OCI-LY3 (cell line): Measurements from ENCODE around the gene SENP1.

ENCODE experiments used
- CTCF ChIP-seq: fragments of 200-600, 300-600 bp; sonication (generic); IDR thresholded peaks from 2 replicates; pipeline ENCODE4 v1.5.1; 2014; ENCODE audit warnings: antibody characterized with exemption, low read length, low read depth
- EZH2phosphoT487 ChIP-seq: fragments of 200-600 bp; shearing (Covaris generic); IDR thresholded peaks from 2 replicates; pipeline ENCODE4 v1.6.1; 2018; ENCODE audit warnings: antibody characterized with exemption, mixed run types, low read depth

DNA sequence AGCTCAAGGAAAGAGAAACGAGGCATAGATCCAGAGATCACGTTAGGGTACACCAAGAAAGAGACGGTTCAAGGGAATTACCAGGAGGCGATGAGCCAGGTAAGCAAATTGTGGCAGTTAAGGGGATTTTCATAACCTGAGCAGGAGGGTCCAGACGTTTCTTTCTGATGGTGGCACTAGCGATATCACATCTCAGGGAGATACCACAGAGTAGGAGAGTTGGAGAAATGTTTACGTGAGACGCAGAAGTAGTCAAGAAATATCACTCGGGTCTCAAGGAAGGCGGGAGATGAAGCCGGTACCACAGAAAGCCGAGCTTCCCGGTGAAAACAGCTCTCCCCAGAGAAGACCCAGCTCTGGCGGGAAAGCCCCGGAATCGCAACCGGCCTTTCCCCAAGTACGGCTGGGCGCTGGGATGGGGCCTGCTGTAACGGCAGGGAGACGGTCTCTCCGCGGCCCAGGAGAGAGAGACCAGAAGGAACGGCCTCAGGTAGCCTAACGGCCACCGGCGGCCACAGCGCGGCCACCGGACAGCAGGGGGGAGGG lies 485 bp downstream of the SENP1 start:
- TF ChIP-seq CTCF (no peak), EZH2phosphoT487 (no peak)
